GM08714 (cell line): Measurements from ENCODE around the gene RPRM.
"Not testable (repeated sequence)": the region's sequence is repeated elsewhere in the genome, so short reads cannot be mapped to it uniquely, and the experiment has no call there.

Source experiments
- H3K4me3 ChIP-seq: fragments of 200-500 bp; sonication (Bioruptor generic); 2 replicates; pipeline ENCODE4 v1.5.1; 2014; ENCODE audit warnings: mild to moderate bottlenecking, low read length, inconsistent platforms
- ZNF274 ChIP-seq: IDR thresholded peaks from 2 replicates; pipeline ENCODE4 v1.6.1; 2012; ENCODE audit warnings: mild to moderate bottlenecking, low read depth, low read length

RPRM gene

DNA sequence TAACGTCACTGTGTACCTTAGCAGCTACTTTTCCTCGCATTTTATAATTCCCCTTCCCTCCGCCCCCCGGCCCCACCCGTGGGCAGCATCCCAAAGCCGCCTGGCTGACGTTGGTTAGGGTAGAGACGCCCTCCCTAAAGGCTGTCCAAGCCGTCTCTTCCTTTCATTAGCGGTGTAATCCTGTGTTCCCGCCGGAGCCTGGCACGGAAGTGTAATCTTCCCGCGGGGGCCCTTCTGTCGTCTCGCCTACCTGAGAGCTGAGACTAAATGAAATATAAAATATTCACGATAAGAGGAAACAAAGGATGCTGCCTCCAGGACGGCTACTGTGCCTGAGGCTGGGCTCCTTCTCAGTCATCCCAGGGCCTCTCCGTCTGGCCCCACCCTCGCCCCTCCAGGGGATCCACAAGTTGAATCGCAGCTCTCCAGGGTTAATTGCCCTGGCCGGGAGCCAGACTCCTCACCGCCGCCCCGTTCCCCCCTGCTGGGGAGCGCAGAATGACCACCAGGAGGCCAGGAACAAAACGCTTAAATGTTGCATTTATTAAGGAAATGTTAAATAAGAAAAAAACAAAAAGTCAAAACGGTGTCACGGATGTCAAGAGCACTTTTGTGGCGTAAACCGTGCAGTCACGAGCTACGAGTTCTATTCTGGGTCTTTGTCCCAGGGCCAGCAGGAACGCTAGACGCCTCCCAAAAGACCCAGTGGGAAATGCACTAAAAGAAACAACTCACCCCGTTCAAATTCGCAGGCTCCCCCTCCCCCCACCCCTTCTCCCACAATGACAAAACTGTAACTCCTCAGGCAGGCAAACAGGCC, 1.5 kb downstream of the RPRM start:
- peak overlapping the region; percentile 23; the same call in 1 of the 2 replicates for H3K4me3 ChIP-seq

DNA sequence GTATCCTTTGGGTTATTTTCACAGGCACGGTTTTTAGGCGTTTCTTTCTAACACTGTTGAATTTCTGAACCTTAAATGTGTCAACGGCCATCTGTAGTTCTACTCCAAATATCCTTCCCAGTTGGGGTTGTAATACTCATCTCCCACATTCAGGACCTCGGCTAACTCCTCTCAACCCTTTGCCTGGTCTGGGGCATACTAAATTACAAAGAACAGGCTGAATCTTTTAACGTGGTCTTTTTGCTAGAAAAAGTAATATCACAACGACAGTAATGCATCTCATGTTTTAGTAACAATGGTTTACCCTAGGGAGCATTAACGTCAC, 2.1 kb downstream of the RPRM start:
- TF ChIP-seq ZNF274 = no peak
- H3K4me3 ChIP-seq = peak overlapping the region; percentile 23; the same call in 1 of the 2 replicates

More for the DNA sequence above, 1.5 kb downstream of the RPRM start:
- TF ChIP-seq ZNF274 = no peak

DNA sequence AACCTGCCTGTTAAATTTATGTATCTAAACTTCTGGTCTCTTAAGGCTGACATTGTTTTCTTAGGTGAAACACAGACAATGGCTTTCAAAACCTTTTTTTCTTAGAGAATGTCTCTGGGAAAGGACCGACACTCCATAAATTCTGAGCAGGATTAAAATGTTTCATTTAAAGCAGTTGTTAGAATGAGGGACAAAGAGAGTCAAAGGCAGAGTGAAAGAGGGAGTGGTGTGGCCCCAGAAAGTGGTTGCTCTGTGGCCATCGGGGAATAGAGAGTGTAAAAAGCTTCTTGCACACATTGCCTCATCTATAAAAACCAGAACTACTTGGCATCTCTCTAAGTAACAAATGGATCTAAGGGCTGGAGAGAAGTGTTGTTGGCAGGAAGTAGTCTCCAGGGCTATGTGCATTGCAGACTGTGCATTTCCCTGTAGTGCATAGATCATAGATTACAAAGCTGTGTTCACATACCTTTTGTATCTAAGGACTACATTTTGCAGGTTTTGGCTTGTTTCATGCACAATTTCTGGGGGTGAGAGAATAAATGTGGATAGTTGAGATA, 3.6 kb downstream of the RPRM start:
- H3K4me3 ChIP-seq = no peak overlapping the region
- TF ChIP-seq ZNF274 = no peak

DNA sequence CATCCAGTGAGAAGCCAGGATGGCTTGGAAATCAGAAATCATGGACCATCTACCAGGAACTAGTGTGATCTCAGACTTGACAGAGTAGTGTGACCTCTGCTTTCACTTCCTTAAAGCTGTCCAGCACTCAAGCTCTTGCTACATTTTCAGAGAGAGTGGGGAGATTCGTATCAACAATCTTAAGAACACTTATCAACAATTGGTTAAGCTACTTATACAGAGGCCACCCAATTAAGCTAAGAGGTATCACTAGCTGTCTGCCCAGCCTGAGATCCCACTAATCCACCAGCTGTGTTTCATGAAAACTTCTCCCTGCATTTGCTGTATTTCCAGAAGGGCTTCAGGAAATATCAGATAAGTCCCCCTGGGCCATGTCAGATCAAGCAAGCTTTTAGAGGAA, 4.2 kb downstream of the RPRM start:
- no peak for TF ChIP-seq ZNF274
- H3K4me3 ChIP-seq = no peak overlapping the region

DNA sequence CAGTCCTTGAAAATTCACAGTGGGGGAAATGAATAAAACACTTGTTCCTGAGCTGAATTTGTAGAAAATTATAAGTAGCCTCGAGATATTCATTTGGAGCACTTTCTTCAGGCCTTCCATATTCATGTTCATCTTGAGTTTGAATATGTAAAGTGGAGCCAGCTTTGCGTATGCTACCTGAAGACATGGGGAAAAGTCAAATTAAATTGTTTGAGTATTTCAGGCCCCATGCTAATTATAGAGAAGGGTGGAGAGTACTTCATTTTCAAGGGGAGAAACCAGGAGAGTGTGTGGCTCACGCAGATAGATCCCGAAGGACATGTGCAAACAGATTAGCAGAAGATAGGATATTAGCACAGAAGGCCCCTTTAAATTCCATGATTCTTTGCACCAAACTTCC, 7.7 kb downstream of the RPRM start:
- no peak overlapping the region for H3K4me3 ChIP-seq
- TF ChIP-seq ZNF274 = no peak

DNA sequence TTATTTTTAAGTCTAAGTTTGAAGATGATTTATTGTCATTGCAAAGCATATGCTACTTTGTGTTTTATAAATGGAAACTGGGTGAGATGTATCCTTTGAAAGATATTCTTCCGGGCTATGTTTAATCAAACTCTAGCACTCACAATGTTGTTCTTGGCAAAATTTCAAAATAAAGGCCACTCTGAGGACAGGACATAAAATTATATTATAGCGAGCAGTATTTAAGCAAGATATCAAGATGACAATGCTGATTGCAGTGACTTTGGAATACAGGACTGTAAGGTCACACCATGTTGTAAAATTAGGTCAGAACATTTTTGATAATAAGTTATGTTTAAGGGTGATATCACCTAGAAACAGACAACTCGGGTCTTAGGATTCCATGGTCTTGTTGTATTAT, 14.2 kb downstream of the RPRM start:
- no peak overlapping the region for H3K4me3 ChIP-seq
- TF ChIP-seq ZNF274 = no peak

DNA sequence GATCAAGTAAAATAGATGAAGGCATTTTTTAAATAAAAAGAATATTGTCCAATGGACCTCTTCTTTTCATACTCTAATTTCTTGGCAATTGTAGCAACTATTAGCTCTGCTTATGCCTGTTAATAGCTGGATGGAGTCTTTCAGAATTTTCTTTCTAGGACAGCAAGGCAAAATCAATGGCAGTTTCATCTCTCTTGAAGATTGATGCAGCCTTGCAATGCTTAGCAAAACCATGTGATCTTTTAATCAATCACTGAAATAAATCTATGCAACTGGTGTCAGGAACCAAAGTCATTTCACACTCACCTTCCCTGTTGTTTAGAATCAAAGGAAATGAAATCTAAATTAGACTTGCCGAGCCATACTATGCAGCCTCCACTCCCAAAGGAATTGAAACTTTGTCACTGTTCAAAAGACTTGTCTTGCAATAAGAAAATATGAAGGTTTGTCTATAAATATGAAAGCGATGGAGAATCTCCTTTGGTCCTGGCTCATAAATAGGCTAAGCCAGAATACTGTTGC, 16.2 kb downstream of the RPRM start:
- H3K4me3 ChIP-seq = no peak overlapping the region
- no peak for TF ChIP-seq ZNF274

DNA sequence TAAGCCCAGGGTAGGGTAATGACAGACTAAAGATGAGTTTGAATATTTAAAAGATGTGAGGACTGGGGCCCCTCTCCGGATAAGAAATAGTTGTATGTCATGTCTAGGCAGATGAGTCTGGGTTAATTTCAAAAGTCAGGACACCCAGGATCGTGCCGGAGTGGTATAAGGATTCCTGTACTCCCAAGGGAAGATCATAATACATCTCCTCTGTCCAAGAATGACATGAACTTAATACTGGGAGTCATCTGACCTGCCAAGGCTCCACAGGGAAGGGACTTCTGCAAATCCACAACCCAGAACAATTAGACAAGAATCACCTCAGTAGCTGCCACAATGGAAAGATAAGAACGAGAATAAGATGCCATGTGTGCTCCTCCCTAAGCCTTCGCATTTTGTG, 17.1 kb downstream of the RPRM start:
- H3K4me3 ChIP-seq = no peak overlapping the region
- no peak for TF ChIP-seq ZNF274

DNA sequence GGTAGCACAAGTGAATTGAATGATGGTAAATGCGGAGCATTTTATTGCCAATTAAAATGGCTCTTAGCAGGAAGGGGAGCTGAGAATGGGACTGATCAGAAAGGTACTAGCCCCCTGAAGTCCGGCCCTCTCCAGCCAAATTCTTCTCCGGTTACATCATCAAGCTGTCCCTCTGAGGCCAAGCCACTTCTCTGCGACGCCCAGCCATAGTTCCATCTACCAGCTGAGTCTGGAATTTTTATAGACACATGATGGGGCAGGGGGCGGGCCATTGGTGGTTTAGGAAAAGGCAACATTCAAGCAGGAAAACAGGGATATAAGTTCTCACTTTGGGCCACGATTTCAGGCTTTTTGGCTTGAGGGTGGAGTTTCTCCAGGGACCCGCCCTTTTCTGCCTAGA, 22.7 kb downstream of the RPRM start:
- H3K4me3 ChIP-seq = no peak overlapping the region
- TF ChIP-seq ZNF274 = no peak

DNA sequence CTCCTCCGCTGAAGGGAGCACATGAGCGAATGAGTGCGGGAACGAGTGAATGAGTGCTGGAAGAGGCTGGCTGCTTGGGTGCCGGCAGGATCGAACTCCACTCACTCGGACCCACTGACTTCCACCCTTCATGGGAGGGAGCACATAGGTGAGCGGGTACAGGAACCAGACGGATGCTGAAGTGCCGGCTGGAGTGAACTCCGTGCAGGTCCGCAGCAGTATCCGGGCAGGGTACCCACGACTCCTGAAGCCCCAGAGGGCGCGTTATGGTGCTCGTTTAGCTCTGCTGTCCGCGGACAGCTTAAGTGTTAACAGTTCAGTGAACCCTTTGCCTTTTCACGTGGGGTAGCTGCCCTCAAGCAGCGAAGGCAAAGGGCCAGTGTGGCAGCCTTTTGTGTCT, 23.2 kb downstream of the RPRM start:
- H3K4me3 ChIP-seq = no peak overlapping the region
- no peak for TF ChIP-seq ZNF274

DNA sequence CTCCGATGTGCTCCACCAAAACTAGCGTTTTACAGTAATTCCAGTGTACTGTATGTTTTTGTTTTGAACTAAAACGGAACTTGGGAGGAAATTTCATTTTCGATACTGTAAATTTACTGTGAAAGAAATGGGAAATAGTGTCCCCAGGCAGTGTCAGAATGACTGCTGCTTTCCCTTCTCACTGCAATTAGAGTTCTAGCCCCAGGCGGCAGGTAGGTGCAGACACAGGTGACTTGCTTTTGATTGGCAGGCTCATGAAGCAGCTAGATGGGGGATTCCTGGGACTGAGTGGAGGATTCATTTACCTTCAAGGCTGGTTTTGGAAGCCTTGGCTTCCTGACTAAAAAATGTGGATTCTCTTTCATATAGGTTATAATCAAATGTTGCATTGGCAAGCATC, 27.0 kb downstream of the RPRM start:
- TF ChIP-seq ZNF274 = no peak
- H3K4me3 ChIP-seq = no peak overlapping the region

DNA sequence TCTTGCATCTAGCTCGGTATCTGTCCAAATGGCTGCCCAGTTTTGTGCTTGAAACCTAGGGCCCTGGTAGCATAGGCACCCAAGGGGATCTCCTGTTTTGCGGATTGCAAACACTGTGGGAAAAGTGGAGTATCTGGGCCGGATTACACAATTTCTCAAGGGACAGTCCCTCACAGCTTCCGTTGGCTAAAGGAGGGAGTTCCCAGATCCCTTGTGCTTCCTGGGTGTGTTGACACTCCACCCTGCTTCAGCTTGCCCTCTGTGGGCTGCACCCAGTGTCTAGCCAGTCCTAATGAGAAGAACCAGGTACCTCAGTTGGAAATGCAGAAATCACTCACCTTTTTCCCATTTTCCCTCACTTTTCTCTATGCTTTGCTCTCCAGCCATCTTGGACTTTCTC, 35.5 kb downstream of the RPRM start:
- TF ChIP-seq ZNF274 = no peak
- no peak overlapping the region for H3K4me3 ChIP-seq

DNA sequence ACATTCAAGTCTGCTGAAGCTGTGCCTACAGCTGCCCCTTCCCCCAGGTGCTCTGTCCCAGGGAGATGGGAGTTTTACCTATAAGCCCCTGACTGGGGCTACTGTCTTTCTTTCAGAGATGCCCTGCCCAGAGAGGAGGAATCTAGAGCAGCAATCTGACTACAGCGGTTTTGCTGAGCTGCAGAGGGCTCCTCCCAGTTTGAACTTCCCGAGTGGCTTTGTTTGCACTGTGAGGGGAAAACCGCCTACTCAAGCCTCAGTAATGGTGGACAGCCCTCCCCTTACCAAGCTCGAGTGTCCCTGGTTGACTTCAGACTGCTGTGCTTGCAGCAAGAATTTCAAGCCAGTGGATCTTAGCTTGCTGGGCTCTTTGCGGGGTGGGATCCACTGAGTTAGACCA, 35.9 kb downstream of the RPRM start:
- not testable (repeated sequence) for H3K4me3 ChIP-seq

DNA sequence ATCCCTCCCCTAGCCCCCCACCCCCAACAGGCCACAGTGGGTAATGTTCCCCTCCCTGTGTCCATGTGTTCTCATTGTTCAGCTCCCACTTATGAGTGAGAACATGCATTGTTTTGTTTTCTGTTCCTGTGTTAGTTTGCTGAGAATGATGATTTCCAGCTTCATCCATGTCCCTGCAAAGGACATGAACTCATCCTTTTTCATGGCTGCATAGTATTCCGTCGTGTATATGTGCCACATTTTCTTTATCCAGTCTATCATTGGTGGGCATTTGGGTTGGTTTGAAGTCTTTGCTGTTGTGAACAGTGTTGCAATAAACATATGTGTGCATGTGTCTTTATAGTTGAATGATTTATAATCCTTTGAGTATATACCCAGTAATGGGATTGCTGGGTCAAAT, 38.5 kb downstream of the RPRM start:
- H3K4me3 ChIP-seq = not testable (repeated sequence)

DNA sequence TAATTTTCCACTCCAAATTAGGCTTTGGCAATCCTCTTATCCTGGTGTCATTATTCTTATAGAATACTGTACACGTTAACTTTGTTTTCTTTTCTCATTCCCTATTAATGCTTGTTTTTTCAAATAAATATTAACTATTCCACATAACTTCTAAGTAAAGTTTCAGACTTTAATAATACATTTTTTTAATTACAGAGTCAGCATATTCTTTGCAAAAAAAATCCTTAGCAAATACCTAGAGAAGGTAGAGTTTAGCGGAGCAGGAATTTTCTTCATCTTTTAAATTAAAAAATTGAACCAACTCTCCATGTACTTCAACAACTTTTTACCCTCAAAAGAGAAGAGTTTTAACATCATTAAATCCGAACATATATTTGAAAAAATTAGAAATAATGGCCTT, 45.2 kb downstream of the RPRM start:
- no peak for TF ChIP-seq ZNF274

DNA sequence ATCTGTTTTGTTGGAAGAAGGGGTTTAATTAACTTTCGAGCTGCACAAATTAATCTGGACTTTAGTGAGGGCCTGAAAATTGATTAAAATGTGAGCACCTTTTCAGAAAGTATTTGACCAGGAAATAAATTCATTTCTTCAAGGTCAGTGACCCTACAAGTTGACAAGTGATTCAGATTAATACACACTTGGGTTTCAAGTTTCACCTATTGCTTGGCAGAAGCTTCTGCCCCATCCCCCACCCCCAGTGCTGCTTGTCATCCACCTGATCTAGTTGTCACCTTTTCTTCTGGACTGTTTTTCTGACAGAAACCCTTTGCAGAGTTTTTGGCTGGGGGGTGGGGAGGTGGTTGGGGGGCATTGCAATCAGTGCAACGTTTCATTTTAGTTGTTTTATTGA, 46.2 kb downstream of the RPRM start:
- TF ChIP-seq ZNF274 = no peak
- H3K4me3 ChIP-seq = no peak overlapping the region

More for the DNA sequence above, 45.2 kb downstream of the RPRM start:
- no peak overlapping the region for H3K4me3 ChIP-seq
